Gastroesophageal sphincter (tissue), 3 donors: ENCODE measurements around the gene ANG.

Experiments used
- CTCF ChIP-seq, 4 experiments: fragments of 200-600 bp in 2 of 4; fragments of 450-650 bp in 2 of 4; sonication (generic) in 1 of 4; IDR thresholded peaks; one replicate each; pipeline ENCODE4 v1.5.1; 2017 to 2019; ENCODE audit warnings: antibody characterized with exemption in 4 of 4, mild to moderate bottlenecking in 2 of 4, moderate library complexity in 2 of 4
- EP300 ChIP-seq: sonication (generic); formaldehyde crosslinking; IDR thresholded peaks from one replicate; pipeline ENCODE4 v1.6.1; 2017; ENCODE audit warnings: antibody characterized with exemption, mild to moderate bottlenecking
- POLR2A ChIP-seq, 2 donors: fragments of 450-650 bp; IDR thresholded peaks; one replicate each; pipeline ENCODE4 v1.6.1; 2017; ENCODE audit warnings: antibody characterized with exemption in 2 of 2, mild to moderate bottlenecking in 2 of 2, moderate library complexity in 1 of 2

- no peak for TF ChIP-seq CTCF (IDR thresholded peaks at IDR 0.05)
- TF ChIP-seq POLR2A (IDR thresholded peaks at IDR 0.05): no peak
- no peak for TF ChIP-seq EP300
Observed at GRCh38 chr14:20734430-20734806, 45.9 kb downstream of the ANG start.
